Measurements from ENCODE around the gene ADD3. TPM values are rescaled to one million over a fixed set of nuclear protein-coding genes. Genes with fewer than 3 reads are reported as not detected.

The ADD3 gene
- total RNA-seq, 2 donors from 2014 or later: 127 to 131 TPM

GRCh38 chr10:109994711-109995577, 12.8 kb upstream of the ADD3 start:
- intact Hi-C loops (cut with DNase I): no loop called here
- Histone ChIP-seq H3K4me1 (peaks cover 7% of the 10 kb centered on the region), H3K9ac (ENCODE audit: low read depth in 2 of 2, low read length in 2 of 2) (peak overlapping the region in 1 of 2 donors; percentile 69), H3K27me3 (no peaks in the 10 kb centered on the region), H3K4me3 (no peak overlapping the region), H3K27ac (peak overlapping the region; percentile 42), H3K36me3 (no peaks in the 10 kb centered on the region), H3K9me3 (no peaks in the 10 kb centered on the region)
- TF ChIP-seq, protein P1, sequence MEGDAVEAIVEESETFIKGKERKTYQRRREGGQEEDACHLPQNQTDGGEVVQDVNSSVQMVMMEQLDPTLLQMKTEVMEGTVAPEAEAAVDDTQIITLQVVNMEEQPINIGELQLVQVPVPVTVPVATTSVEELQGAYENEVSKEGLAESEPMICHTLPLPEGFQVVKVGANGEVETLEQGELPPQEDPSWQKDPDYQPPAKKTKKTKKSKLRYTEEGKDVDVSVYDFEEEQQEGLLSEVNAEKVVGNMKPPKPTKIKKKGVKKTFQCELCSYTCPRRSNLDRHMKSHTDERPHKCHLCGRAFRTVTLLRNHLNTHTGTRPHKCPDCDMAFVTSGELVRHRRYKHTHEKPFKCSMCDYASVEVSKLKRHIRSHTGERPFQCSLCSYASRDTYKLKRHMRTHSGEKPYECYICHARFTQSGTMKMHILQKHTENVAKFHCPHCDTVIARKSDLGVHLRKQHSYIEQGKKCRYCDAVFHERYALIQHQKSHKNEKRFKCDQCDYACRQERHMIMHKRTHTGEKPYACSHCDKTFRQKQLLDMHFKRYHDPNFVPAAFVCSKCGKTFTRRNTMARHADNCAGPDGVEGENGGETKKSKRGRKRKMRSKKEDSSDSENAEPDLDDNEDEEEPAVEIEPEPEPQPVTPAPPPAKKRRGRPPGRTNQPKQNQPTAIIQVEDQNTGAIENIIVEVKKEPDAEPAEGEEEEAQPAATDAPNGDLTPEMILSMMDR (IDR thresholded peaks at IDR 0.05): no peak
- no peak for DNase-seq

- no peaks in the 10 kb centered on the region for H3K36me3 ChIP-seq
- H3K4me1 ChIP-seq: peaks cover 7% of the 10 kb centered on the region
- intact Hi-C loops (cut with DNase I): no loop called here
- H3K9ac ChIP-seq (ENCODE audit: low read depth in 2 of 2, low read length in 2 of 2): peak overlapping the region in 1 of 2 donors; percentile 67
- H3K27me3 ChIP-seq: no peaks in the 10 kb centered on the region
- TF ChIP-seq, protein P1 (IDR thresholded peaks at IDR 0.05): no peak
- no peak for DNase-seq
- H3K4me3 ChIP-seq: no peak overlapping the region
- peak overlapping the region; percentile 42 for H3K27ac ChIP-seq
- no peaks in the 10 kb centered on the region for H3K9me3 ChIP-seq
These were observed 12.2 kb upstream of the ADD3 start for GRCh38 chr10:109995595-109995994.

GRCh38 chr10:109996225-109996624, 11.6 kb upstream of the ADD3 start:
- H3K9ac ChIP-seq (ENCODE audit: low read depth in 2 of 2, low read length in 2 of 2): peak overlapping the region in 1 of 2 donors; percentile 67
- intact Hi-C loops (cut with DNase I): no loop called here
- peaks cover 7% of the 10 kb centered on the region for H3K4me1 ChIP-seq
- H3K27ac ChIP-seq: peak overlapping the region; percentile 80
- H3K4me3 ChIP-seq: no peak overlapping the region
- DNase-seq: no peak
- H3K9me3 ChIP-seq: no peaks in the 10 kb centered on the region
- H3K27me3 ChIP-seq: no peaks in the 10 kb centered on the region
- TF ChIP-seq, protein P1 (IDR thresholded peaks at IDR 0.05): no peak
- no peaks in the 10 kb centered on the region for H3K36me3 ChIP-seq

DNA sequence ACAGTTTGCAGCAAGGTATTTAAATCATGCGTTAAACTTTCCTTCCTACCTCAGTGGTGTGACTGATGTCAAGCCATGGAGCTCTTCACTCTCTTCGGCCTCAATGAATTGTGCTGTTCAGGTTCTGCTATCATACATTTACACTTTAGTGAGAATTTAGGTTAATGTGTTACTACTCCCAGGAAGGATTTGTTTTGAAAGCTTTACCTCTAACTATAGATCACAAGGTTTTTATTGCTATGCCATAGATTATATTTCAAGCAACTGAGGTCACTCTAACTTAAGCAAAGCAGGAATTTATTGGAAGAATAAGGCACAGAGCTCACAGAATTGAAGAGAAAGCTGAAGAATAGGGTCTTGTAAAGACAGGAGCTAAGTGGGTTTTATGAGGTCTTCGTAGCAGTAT, 11.0 kb upstream of the ADD3 start:
- Histone ChIP-seq H3K27me3 (no peaks in the 10 kb centered on the region), H3K9ac (ENCODE audit: low read depth in 2 of 2, low read length in 2 of 2) (peak overlapping the region in 1 of 2 donors; percentile 67), H3K4me3 (no peak overlapping the region), H3K4me1 (peaks cover 7% of the 10 kb centered on the region), H3K27ac (peak overlapping the region; percentile 80), H3K36me3 (no peaks in the 10 kb centered on the region), H3K9me3 (no peaks in the 10 kb centered on the region)
- TF ChIP-seq, protein P1 (IDR thresholded peaks at IDR 0.05): no peak
- intact Hi-C loops (cut with DNase I): no loop called here
- DNase-seq: no peak

DNA sequence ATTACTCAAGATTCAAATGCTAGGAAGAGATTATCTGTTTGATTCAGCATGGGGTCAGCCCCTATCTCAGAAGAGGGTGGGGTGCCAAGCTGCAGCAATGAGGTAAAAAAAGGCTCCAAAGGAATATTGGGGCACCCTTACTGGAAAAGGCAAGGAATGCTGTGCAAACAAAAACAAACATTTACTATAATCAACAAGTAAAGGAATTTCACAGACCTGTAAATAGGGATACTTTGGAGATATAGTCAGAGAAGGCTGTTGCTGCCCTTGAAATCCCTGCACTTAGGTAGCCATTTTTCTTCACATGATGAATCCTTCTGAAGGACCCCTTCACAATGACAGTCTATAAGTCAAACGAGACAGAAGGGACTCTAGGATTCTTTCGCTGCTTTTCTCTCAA, 10.6 kb upstream of the ADD3 start:
- Histone ChIP-seq H3K36me3 (no peaks in the 10 kb centered on the region), H3K9ac (ENCODE audit: low read depth in 2 of 2, low read length in 2 of 2) (peak overlapping the region in 1 of 2 donors; percentile 67), H3K4me3 (no peak overlapping the region), H3K27me3 (no peaks in the 10 kb centered on the region), H3K27ac (peak overlapping the region; percentile 80), H3K4me1 (peaks cover 7% of the 10 kb centered on the region), H3K9me3 (no peaks in the 10 kb centered on the region)
- intact Hi-C loops (cut with DNase I): no loop called here
- TF ChIP-seq, protein P1 (IDR thresholded peaks at IDR 0.05): no peak
- DNase-seq: no peak

All from colonic mucosa (tissue), 4 donors.